Transverse colon (tissue), 4 donors: ENCODE measurements around the gene MMAA. TPM values are rescaled to one million over a fixed set of nuclear protein-coding genes. Genes with fewer than 3 reads are reported as not detected.

ENCODE experiments used
- DNase-seq: peaks from one replicate; pipeline ENCODE4 v3.0.0-alpha.2; 2019
- H3K27ac ChIP-seq, 4 donors: fragments of 200-600 bp; sonication (generic); 2 replicates each; pipeline ENCODE4 v1.5.1; 2016 to 2018; ENCODE audit warnings: inconsistent platforms in 4 of 4
- H3K27me3 ChIP-seq: fragments of 200-600 bp; sonication (generic); 2 replicates; pipeline ENCODE4 v1.5.1; 2017; ENCODE audit warnings: inconsistent platforms
- H3K36me3 ChIP-seq, 4 donors: fragments of 200-600 bp; sonication (generic); 2 replicates each; pipeline ENCODE4 v1.5.1; 2017 to 2019; ENCODE audit warnings: inconsistent platforms in 4 of 4
- H3K4me1 ChIP-seq, 4 donors: fragments of 200-600 bp; sonication (generic); 2 replicates each; pipeline ENCODE4 v1.5.1; 2017 to 2020; ENCODE audit warnings: inconsistent platforms in 4 of 4
- H3K4me3 ChIP-seq, 4 donors: fragments of 200-600 bp; sonication (generic); 1 replicate in 1 of 4; 2 replicates in 3 of 4; pipeline versions ENCODE4 v1.5.1 to v1.6.1; 2017 to 2019; ENCODE audit warnings: inconsistent platforms in 4 of 4
- H3K9me3 ChIP-seq, 2 donors: fragments of 200-600 bp; sonication (generic); 2 replicates each; pipeline ENCODE4 v1.5.1; 2017 to 2019; ENCODE audit warnings: inconsistent platforms in 2 of 2
- EP300 ChIP-seq: sonication (generic); formaldehyde crosslinking; IDR thresholded peaks from one replicate; pipeline ENCODE4 v1.6.1; 2017; ENCODE audit warnings: antibody characterized with exemption, low read depth
- POLR2A ChIP-seq: fragments of 450-650 bp; IDR thresholded peaks from one replicate; pipeline ENCODE4 v1.6.1; 2016; ENCODE audit warnings: antibody characterized with exemption, mild to moderate bottlenecking, moderate library complexity
- POLR2AphosphoS5 ChIP-seq, 3 donors: sonication (generic); formaldehyde crosslinking; IDR thresholded peaks; one replicate each; pipeline ENCODE4 v1.6.1; 2016; ENCODE audit warnings: antibody characterized with exemption in 3 of 3
- WGBS, 2 donors: methylation state at CpG; one replicate each; pipeline ENCODE4 v1.1.5; 2018; ENCODE audit warnings: low coverage in 1 of 2; 5-methylcytosine and 5-hydroxymethylcytosine counted together
- in situ Hi-C, 4 donors: fragments of 200-750 bp; cut with MboI; loops; one replicate each; pipeline versions ENCODE4 v1.15.0 to v1.15.1; 2017; ENCODE audit warnings: low sequenced_read_pairs in 3 of 4, low pct_ligation_motif_present in 1 of 4, low pct_unique_long_range_greater_than_20kb in 1 of 4
- intact Hi-C: fragments of 100-400 bp; cut with DNase I; formaldehyde crosslinking; loops from one replicate; pipeline ENCODE4 v1.15.1; 2023; ENCODE audit warnings: low total_unique reads
- total RNA-seq, 4 donors: library from RNA; depleted of rRNA; stranded (reverse); fragments of >200 nt; gene quantifications; one replicate each; pipeline ENCODE4 v1.1.0, GENCODE V29; 2016
- TF ChIP-seq, protein P1 (sequence below), 5 experiments: fragments of 200-600 bp in 3 of 5; fragments of 450-650 bp in 2 of 5; sonication (generic) in 3 of 5; IDR thresholded peaks; 1 replicate in 2 of 5; 2 replicates in 3 of 5; pipeline ENCODE4 v1.5.1; 2016 to 2017; ENCODE audit warnings: antibody characterized with exemption in 5 of 5, inconsistent platforms in 3 of 5, mild to moderate bottlenecking in 2 of 5, moderate library complexity in 1 of 5

The MMAA gene
- total RNA-seq, 4 donors from 2014 or later: 0.37 to 9.1 (median 7.9) TPM

DNA sequence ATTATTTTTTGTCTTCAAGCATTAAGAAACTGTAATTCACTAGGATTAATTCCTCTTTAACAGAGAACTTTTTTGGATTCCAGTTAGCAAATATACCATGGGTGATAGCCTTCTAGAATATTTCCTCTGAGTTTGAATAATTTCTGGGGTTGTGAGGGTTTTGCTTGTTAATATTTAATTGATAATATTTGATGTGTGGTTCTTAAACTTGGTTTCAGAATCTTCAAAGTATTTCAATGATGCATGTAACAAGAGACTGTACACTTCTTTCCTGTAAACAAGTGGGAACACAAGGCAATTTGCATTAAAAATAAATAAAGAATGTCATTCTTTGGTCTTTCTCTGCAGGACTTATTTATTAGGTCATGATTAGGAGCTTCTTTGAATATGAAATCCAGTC lies 51.2 kb downstream of the MMAA start:
- intact Hi-C loops (no loop called here), in situ Hi-C loops (no loop called here)
- no peaks in the 10 kb centered on the region for H3K4me1 ChIP-seq
- DNase-seq: no peak
- H3K4me3 ChIP-seq: no peak overlapping the region
- no peak overlapping the region for H3K27ac ChIP-seq
- no peaks in the 10 kb centered on the region for H3K27me3 ChIP-seq
- no peaks in the 10 kb centered on the region for H3K36me3 ChIP-seq
- TF ChIP-seq POLR2A (no peak), POLR2AphosphoS5 (IDR thresholded peaks at IDR 0.05) (no peak), EP300 (no peak)
- TF ChIP-seq, protein P1, sequence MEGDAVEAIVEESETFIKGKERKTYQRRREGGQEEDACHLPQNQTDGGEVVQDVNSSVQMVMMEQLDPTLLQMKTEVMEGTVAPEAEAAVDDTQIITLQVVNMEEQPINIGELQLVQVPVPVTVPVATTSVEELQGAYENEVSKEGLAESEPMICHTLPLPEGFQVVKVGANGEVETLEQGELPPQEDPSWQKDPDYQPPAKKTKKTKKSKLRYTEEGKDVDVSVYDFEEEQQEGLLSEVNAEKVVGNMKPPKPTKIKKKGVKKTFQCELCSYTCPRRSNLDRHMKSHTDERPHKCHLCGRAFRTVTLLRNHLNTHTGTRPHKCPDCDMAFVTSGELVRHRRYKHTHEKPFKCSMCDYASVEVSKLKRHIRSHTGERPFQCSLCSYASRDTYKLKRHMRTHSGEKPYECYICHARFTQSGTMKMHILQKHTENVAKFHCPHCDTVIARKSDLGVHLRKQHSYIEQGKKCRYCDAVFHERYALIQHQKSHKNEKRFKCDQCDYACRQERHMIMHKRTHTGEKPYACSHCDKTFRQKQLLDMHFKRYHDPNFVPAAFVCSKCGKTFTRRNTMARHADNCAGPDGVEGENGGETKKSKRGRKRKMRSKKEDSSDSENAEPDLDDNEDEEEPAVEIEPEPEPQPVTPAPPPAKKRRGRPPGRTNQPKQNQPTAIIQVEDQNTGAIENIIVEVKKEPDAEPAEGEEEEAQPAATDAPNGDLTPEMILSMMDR (IDR thresholded peaks at IDR 0.05): no peak
- no peaks in the 10 kb centered on the region for H3K9me3 ChIP-seq

DNA sequence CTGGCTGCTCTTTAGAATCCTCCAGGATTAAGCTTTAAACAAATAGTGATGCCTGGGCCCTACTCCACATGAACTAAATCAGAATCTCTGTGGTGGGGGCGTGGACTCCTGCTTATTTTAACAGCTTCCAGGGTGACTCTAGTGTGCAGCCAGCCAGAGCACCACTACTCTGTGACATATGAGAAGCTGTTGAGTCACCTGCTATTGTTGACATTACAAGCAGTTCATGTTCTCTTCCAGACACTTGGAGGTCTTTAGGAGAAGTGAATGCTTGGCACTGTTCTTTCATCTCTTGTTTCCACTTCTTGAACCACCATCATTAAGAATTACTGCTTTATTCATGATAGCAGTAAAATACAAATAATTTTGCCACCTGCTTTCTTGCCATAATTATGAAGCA lies 60.3 kb downstream of the MMAA start:
- Histone ChIP-seq H3K4me3 (no peak overlapping the region), H3K9me3 (peaks cover 3 to 4% of the 10 kb centered on the region in 2 donors), H3K36me3 (no peaks in the 10 kb centered on the region), H3K4me1 (peaks cover 8 to 20% (median 11%) of the 10 kb centered on the region in 4 donors), H3K27ac (peak overlapping the region; percentile 38 to 54 (median 40)), H3K27me3 (no peaks in the 10 kb centered on the region)
- TF ChIP-seq, protein P1 (IDR thresholded peaks at IDR 0.05): no peak
- TF ChIP-seq POLR2A (no peak), EP300 (no peak), POLR2AphosphoS5 (IDR thresholded peaks at IDR 0.05) (peak in 1 of 3 donors; percentile 38)
- no peak for DNase-seq
- WGBS, 2 donors: 26% methylated on average over 1 of the region's 1 CpG; no CpG with 5 or more reads in 1 of the 2 donors
- intact Hi-C loops: no loop called here
- in situ Hi-C loops: no loop called here

DNA sequence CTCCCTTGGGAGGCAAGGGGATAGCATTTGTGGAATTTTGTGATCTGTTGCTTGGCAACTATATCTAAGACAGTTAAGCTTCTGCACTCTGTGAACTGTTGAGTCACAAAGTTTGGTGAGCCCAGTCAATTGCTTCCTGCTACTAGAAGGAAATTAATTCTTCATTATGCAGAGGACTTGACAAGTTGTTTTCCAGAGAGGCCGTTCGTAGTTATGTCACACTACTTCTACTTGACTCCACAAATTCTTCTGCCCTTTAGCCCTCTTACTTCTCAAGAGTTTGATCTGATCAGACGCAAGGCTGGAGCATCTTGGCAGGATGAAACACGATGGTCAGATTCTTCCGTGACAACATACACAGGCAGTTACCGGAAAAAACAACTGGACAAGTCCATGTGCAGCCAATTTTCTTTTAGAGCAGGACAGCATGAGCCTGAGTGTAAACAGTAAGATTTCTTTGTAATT lies 60.8 kb downstream of the MMAA start, which contains the start of gene C4orf51:
TSS of gene C4orf51 (plus strand) at position 156 of the 465 bp plus-strand sequence. CDS start at position 214, 58 bp downstream.
- intact Hi-C loops: no loop called here
- WGBS, 2 donors: 34 to 43% methylated on average over 6 of the region's 6 CpGs

DNA sequence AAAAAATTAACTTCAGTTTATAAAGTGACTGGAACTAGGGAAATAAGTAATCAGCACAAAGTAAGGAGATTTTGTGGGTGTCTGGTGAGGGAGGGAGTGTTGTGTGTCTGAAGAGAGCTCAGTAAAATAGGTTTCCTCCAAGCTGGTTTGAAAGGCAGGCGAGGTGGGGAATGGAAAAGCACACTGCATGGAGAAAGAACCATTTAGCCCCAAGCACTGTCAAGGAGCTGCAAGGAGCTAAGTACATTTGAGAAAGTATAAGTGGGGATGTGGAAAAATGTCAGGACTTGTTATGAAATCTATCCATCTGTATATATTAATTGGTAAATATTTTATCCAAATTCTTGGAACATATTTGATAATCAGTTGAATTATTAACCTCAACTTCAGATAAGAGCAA lies 61.7 kb downstream of the MMAA start:
- intact Hi-C loops: no loop called here
- DNase-seq: no peak
- H3K4me3 ChIP-seq: no peak overlapping the region
- no peaks in the 10 kb centered on the region for H3K27me3 ChIP-seq
- TF ChIP-seq, protein P1 (IDR thresholded peaks at IDR 0.05): no peak
- no peak for TF ChIP-seq POLR2A
- no peak for TF ChIP-seq POLR2AphosphoS5 (IDR thresholded peaks at IDR 0.05)
- no peak for TF ChIP-seq EP300
- H3K4me1 ChIP-seq: peaks cover 8 to 20% (median 11%) of the 10 kb centered on the region in 4 donors
- 80 to 83% methylated on average over 1 of the region's 1 CpG for WGBS, 2 donors
- H3K9me3 ChIP-seq: peaks cover 3 to 4% of the 10 kb centered on the region in 2 donors
- H3K27ac ChIP-seq: no peak overlapping the region
- no peaks in the 10 kb centered on the region for H3K36me3 ChIP-seq
- in situ Hi-C loops: no loop called here

More for the DNA sequence above, 60.8 kb downstream of the MMAA start, which contains the start of gene C4orf51:
- peaks cover 3 to 4% of the 10 kb centered on the region in 2 donors for H3K9me3 ChIP-seq
- TF ChIP-seq, protein P1 (IDR thresholded peaks at IDR 0.05): no peak
- no peak for TF ChIP-seq POLR2A
- no peak for TF ChIP-seq POLR2AphosphoS5 (IDR thresholded peaks at IDR 0.05)
- no peak for TF ChIP-seq EP300
- no peak within 1 kb of the TSS for H3K4me3 ChIP-seq
- H3K27me3 ChIP-seq: no peaks in the 10 kb centered on the region
- no peak for DNase-seq
- peak within 1 kb of the TSS; percentile 38 to 54 (median 40) for H3K27ac ChIP-seq
- peaks cover 8 to 20% (median 11%) of the 10 kb centered on the region in 4 donors for H3K4me1 ChIP-seq
- in situ Hi-C loops: no loop called here
- H3K36me3 ChIP-seq: no peaks in the 10 kb centered on the region
